GM10248 (cell line): ENCODE data around the gene DPYD.

Experiments
- CTCF ChIA-PET: fragments of 300-600 bp; sonication (Branson Sonifier 250); formaldehyde crosslinking; extraction: SDS; loops from one replicate; lab custom pipeline; 2021; ENCODE audit warnings: antibody characterized with exemption; lab: Yijun Ruan, JAX
- POLR2A ChIA-PET: fragments of 350-650 bp; sonication (Branson Sonifier 250); formaldehyde crosslinking; extraction: SDS; loops from one replicate; lab custom pipeline; 2020; ENCODE audit warnings: antibody characterized with exemption; lab: Yijun Ruan, JAX
- DNase-seq: peaks from one replicate; pipeline ENCODE4 v3.0.0; 2012; ENCODE audit errors: extremely low spot score
- TF ChIP-seq, protein P1 (sequence below): IDR thresholded peaks from 2 replicates; pipeline ENCODE4 v1.5.1; 2012; ENCODE audit warnings: mild to moderate bottlenecking, low read depth; ENCODE audit errors: extremely low read depth, missing control alignments, control extremely low read depth

The DPYD gene

DNA sequence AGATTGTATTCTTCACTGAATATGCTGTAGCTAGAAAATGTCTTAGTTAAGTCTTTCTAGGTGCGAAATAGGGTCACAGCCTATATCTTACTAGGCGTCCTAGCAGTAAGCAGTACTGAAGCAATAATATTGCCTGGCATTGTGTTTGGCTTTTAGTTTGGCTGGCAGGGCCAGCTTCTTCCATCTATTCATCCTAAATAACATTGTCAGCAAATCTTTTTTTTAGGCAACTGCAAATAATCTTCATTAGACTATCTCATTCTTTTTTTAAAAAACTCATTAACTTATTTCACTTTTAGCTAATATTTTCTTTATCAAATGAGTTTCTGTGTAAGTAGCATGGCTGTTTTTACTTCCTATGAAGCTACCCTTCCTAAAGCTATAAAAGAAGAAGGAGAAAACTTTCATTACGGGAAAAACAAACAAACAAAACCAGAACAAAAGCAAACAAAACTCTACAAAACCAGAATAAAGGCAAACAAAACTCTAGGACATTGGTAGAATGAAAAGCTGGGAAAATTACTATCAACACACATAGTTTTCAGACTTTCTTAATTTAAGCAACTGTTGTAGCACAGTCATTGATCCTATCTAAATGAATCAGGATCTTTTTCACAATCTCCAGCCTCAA, 506.0 kb downstream of the DPYD start:
- CTCF ChIA-PET, result interaction anchor here (0.9 to 2.1 kb wide), 4 partner anchors 8 to 31 kb away, joined by 3 to 6 read pairs (median 3); no protein-coding TSS in a partner anchor

DNA sequence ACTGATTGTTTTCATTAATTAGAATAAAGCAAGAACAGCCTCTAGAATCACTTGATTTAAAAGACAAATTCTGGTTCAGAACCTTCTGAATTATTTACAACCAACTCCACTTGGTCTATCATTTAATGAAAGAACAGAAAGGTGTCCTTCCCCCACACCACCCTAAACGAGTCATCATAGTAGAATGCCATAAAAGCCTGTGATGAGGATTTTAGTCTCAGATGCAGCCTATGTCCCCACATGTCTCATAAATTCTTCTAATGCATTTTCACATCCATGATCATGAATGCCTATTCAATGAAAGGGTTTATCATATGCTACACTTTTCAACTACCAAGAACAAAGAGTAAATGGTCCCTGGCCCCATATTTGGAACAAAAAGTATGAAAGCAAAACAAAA, 508.1 kb downstream of the DPYD start:
- CTCF ChIA-PET, result no interaction called here
- TF ChIP-seq, protein P1, sequence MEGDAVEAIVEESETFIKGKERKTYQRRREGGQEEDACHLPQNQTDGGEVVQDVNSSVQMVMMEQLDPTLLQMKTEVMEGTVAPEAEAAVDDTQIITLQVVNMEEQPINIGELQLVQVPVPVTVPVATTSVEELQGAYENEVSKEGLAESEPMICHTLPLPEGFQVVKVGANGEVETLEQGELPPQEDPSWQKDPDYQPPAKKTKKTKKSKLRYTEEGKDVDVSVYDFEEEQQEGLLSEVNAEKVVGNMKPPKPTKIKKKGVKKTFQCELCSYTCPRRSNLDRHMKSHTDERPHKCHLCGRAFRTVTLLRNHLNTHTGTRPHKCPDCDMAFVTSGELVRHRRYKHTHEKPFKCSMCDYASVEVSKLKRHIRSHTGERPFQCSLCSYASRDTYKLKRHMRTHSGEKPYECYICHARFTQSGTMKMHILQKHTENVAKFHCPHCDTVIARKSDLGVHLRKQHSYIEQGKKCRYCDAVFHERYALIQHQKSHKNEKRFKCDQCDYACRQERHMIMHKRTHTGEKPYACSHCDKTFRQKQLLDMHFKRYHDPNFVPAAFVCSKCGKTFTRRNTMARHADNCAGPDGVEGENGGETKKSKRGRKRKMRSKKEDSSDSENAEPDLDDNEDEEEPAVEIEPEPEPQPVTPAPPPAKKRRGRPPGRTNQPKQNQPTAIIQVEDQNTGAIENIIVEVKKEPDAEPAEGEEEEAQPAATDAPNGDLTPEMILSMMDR, result no peak
- POLR2A ChIA-PET, result no interaction called here
- no peak for DNase-seq

More for the DNA sequence above, 506.0 kb downstream of the DPYD start:
- TF ChIP-seq, protein P1, result no peak
- POLR2A ChIA-PET, result no interaction called here
- DNase-seq, result no peak

DNA sequence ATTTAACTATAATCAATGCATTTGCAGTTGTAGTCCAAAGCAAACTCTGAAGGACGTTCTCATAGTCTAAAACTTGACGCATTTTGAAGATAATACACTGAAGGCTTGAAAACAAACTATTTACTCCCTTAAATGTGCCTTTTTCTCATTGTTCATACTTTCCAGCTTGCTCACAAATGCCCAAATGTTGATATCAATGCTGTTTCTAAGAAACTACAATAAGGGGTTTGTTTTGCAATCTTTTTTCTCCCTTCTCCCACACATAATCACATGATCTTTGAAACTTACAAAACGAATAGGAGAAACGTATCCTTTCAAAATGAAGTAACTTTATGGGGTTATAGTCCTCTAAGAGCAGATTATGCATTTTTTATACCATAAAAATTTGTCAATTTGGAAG, 508.7 kb downstream of the DPYD start:
- TF ChIP-seq, protein P1, result no peak

DNA sequence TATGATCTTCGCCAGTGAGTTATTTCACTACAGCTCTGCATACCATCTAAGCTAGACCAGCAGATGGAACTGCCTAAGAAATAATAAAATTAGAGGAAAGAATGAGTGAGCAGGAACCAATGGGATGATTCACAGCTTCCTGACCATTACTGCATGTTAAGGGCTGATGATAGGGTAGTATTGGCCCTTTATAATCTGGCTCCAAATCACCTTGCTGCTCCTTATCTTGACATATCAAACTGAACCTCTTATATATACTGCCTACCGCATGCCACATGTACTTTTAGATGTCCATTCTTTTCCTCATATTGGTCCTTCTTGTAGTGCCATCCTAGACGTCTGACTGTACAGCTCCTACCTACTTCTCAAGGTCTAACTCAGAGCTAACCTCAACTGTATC, 524.4 kb downstream of the DPYD start:
- ChIA-PET POLR2A (no interaction called here), CTCF (interaction anchor here (0.6 to 1.4 kb wide), 3 partner anchors 12 to 51 kb away, joined by 3 read pairs; no protein-coding TSS in a partner anchor)
- TF ChIP-seq, protein P1, result no peak
- no peak for DNase-seq

More for the DNA sequence above, 508.7 kb downstream of the DPYD start:
- POLR2A ChIA-PET, result no interaction called here
- no peak for DNase-seq
- CTCF ChIA-PET, result no interaction called here

DNA sequence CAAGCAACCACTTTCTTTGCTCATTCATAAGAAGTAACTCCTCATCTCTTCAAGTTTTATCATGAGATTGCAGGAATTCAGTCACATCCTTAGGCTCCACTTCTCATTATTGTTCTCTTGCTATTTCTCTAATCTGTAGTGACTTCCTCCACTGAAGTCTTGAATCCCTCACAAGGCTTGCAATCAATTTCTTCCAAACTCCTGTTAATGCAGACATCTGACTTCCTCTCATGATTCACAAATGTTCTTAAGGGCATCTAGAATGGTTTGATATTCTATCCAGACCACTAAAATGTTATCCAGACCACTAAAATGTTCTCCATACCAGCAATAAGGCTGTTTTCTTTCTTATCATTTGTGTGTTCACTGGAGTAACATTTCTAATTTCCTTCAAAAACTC, 528.1 kb downstream of the DPYD start:
- TF ChIP-seq, protein P1, result no peak

DNA sequence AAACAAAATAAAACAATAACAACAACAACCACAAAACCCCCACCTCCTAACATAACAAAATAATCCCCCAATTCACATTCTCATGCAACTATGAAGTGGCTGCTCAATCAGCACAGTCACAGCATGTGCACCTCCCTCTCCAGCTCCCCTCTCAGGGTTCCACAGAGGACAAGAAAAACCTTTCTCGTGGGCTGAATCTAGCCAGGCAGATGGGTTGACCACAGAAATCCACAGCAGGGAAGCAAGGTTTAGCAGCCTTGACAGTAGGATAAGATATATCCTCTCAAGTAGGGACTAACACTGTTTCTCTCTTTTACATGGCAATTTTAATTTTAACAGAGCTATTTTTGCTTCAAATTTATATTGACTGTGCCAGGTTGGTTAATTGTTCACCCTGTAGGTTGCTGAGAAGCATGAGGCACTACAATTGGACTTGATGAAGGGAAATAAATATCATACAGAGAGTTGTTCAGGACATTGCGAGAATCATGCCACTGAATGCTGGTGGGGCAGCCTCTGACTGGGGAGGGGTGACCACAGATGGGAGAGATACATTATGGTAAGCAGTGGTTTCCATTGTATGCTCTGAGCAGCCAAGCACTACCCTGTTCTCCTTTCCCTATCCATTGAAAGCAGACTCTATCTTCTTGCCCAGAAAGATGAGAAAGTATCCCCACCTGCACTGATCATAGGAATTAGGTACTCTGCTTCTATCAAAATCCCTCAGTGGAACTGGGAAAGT, 535.1 kb downstream of the DPYD start:
- ChIA-PET POLR2A (no interaction called here), CTCF (interaction anchor here (1.1 kb wide), 1 partner anchor 11 kb away, joined by 3 read pairs; no protein-coding TSS in a partner anchor)

More for the DNA sequence above, 528.1 kb downstream of the DPYD start:
- ChIA-PET POLR2A (no interaction called here), CTCF (no interaction called here)
- no peak for DNase-seq

More for the DNA sequence above, 535.1 kb downstream of the DPYD start:
- DNase-seq, result no peak
- TF ChIP-seq, protein P1, result no peak
